ENCODE results near the gene WDR81.
A peak's percentile ranks its signal among the peaks of the same experiment; 100 is the strongest.
"Not testable (repeated sequence)": the region's sequence is repeated elsewhere in the genome, so short reads cannot be mapped to it uniquely, and the experiment has no call there.

Gene WDR81

GRCh38 chr17:1754430-1755112, 30.1 kb downstream of the WDR81 start:
- DNase-seq (ENCODE audit: low spot score): no peak

GRCh38 chr17:1755252-1755826, 30.8 kb downstream of the WDR81 start:
- no peak for DNase-seq (ENCODE audit: low spot score)

DNA sequence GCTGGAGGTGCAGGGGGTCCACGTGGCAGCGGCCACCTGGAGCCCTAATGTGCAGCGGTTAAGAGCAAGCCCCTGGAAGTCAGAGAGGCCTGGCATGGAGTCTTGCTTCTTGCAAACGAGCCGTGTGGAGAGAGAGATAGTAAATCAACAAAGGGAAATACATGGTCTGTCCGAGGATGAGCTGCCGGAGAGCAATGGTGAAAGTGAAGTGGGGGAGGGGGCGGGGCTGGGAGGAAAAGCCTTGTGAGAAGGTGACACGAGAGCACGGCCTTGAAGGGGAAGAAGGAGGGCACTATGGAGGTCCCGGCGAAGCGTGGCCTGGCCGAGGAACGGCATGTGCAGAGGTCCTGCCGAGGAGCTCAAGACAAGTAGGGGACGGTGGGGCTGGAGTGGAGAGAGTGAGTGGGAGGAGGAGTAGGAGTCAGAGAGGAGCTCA, 31.3 kb downstream of the WDR81 start:
- DNase-seq (ENCODE audit: low spot score): no peak

GRCh38 chr17:1758807-1759206, 34.3 kb downstream of the WDR81 start:
- no peak for DNase-seq (ENCODE audit: low spot score)

- DNase-seq (ENCODE audit: low spot score): no peak
Measured at GRCh38 chr17:1759529-1759928, 35.0 kb downstream of the WDR81 start.

DNA sequence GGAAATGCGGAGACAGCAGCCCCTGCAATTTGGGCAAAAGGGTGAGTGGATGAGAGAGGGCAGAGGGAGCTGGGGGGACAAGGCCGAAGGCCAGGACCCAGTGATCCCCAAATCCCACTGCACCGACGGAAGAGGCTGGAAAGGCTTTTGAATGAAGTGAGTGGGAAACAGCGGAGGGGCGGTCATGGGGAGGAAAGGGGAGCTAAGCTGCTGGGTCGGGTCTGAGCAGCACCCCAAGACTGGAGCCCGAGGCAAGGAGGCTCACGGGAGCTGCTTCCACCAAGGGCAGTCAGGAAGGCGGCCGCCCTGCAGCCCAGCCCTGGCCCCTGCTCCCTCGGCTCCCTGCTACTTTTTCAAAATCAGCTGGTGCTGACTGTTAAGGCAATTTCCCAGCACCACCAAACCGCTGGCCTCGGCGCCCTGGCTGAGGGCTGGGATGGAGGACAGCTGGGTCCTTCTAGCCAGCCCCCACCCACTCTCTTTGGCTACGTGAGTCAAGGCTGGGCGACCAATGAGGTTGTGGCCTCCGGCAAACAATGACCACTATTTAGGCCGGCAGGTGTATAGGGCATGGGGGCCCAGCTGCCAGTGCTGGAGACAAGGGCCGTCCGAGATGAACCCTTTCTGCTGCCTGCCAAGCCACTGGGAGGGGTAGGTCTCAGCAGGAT, 37.9 kb downstream of the WDR81 start:
- peak; percentile 47 for DNase-seq (ENCODE audit: low spot score)

DNA sequence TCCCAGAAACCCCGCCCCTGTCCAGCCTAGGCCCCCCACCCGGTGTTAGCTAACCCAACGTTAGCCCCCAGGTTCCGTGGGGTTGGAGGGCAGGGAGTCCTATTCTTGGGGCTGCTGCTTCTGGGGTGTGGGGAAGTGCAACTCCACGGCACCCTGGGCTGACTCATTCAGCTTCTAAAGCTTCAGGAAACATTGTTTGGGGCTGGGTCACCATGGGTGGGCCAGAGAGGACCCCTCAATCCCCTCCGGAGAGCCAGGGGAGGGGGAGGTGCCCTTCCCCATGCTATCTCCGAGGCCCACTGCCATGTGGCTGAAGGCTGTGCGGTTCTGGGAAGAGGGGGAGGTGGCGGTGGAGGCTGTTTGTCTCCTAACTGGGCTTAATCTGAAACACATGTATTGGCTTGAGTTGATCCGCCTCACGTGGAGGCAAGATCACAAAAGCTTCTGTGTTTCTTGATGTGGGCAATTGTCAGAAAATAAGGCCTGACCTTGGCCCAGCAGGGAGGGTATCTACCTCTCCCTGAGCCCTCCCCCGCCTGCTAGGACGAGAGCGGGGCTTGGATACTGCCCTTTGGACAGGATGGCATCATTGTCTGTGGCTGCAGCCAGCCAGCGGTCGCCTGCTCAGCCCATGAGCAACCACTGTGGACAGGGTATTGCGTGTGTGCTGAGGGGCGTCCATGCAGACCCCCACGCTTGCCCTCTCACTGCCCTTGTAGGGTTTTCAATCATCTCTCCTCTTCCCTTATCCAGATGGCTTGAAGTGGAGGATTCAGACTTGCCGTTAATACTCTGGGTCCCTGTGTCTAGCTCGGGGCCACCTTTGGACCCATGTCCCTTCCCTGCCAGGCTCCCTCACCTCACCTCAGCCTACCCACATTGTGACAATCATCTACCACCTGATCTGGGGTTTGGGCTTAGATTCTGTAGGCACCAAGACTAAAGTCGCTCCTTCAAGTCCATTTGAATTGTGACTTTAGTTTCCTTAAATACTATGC, 38.7 kb downstream of the WDR81 start:
- DNase-seq (ENCODE audit: low spot score): peak; percentile 74

DNA sequence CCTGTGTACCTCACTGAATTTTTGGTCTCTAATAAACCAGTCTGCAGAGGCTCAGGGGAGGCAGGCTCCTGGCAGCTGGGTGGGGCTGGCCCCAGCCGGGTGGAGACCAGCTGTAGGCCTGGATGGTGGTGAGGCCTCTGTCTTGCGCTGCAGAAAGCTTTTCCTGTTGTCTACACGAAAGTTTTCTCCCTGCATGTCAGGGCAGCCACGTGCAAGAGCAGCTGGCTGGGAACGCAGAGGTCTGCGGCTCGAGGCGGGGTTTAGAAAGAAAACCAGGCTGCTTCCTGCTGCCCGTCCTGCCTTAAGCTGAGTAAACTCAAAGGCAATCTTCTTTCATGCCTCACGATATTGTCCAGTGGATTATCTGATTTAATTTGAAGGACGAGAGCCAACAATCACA, 39.8 kb downstream of the WDR81 start:
- peak; percentile 84 for DNase-seq (ENCODE audit: low spot score)

GRCh38 chr17:1764705-1765104, 40.2 kb downstream of the WDR81 start:
- DNase-seq (ENCODE audit: low spot score): not testable (repeated sequence)

DNA sequence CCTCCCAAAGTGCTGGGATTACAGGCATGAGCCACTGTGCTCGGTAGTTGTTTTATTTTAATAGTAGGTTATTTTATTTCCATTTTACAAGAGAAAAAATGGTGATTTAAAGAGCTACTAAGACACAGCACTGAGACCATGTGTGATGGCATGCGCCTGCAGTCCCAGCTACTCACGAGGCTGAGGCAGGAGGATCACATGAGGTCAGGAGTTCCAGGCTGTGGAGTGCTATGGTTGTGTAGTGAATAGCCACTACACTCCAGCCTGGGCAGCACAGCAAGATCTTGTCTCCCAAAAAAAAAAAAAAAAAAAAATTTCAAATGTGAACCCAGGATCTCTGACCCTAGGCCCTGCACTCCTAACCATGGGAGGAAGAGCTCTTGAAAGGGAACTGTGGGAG, 41.1 kb downstream of the WDR81 start:
- no peak for DNase-seq (ENCODE audit: low spot score)

DNA sequence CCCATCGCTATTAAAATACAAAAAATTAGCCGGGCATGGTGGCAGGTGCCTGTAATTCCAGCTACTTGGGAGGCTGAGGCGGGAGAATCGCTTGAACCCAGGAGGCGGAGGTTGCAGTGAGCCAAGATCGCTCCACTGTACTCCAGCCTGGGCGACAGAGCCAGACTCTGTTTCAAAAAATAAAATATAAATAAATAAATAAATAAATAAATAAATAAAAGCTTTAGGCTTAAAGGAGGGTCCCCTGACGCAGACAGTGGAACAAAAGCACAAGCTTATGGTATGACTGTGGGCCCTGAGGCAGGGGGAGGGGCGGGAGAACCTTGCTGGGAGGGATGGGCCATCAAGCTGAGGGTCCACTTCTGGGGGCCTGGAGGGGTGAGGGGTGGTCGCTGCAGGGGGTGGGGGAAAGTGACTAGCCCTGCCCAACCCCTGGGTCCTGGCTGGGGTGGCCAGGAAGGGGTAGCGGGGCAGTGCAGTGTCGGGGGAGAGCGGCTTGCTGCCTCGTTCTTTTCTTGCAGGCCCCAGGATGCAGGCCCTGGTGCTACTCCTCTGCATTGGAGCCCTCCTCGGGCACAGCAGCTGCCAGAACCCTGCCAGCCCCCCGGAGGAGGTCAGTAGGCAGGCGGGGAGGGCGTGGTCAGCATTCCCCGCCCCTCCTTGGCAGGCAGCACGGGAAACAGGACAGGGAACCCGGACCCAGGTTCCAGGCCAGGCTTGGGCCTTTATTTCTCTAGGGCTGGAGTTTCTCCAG, 42.1 kb downstream of the WDR81 start:
- no peak for DNase-seq (ENCODE audit: low spot score)

DNA sequence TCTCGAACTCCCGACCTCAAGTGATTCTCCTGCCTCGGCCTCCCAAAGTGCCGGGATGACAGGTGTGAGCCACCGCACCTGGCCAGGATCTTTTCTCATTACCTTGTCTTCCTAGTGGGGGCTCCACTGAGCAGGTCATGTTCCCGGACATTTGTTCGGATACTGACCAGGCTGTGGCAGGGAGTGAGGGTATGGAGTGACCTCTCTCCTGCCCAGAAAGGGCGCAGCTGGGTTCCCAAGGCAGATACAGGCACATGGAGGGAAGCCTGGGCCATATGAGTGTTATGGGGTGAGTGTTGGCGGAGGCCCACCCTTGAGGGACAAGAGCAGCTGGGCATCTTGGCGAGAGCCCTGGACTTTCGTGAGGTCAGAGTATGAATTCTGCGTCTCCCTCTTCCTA, 42.9 kb downstream of the WDR81 start:
- DNase-seq (ENCODE audit: low spot score): no peak

DNA sequence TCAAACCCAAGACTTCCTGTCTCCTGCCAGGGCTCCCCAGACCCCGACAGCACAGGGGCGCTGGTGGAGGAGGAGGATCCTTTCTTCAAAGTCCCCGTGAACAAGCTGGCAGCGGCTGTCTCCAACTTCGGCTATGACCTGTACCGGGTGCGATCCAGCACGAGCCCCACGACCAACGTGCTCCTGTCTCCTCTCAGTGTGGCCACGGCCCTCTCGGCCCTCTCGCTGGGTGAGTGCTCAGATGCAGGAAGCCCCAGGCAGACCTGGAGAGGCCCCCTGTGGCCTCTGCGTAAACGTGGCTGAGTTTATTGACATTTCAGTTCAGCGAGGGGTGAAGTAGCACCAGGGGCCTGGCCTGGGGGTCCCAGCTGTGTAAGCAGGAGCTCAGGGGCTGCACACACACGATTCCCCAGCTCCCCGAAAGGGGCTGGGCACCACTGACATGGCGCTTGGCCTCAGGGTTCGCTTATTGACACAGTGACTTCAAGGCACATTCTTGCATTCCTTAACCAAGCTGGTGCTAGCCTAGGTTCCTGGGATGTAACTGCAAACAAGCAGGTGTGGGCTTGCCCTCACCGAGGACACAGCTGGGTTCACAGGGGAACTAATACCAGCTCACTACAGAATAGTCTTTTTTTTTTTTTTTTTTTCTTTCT, 45.4 kb downstream of the WDR81 start:
- no peak for DNase-seq (ENCODE audit: low spot score)

- not testable (repeated sequence) for DNase-seq (ENCODE audit: low spot score)
Measured at GRCh38 chr17:1773000-1773695, 48.6 kb downstream of the WDR81 start.

GRCh38 chr17:1773696-1774181, 49.2 kb downstream of the WDR81 start:
- no peak for DNase-seq (ENCODE audit: low spot score)

DNA sequence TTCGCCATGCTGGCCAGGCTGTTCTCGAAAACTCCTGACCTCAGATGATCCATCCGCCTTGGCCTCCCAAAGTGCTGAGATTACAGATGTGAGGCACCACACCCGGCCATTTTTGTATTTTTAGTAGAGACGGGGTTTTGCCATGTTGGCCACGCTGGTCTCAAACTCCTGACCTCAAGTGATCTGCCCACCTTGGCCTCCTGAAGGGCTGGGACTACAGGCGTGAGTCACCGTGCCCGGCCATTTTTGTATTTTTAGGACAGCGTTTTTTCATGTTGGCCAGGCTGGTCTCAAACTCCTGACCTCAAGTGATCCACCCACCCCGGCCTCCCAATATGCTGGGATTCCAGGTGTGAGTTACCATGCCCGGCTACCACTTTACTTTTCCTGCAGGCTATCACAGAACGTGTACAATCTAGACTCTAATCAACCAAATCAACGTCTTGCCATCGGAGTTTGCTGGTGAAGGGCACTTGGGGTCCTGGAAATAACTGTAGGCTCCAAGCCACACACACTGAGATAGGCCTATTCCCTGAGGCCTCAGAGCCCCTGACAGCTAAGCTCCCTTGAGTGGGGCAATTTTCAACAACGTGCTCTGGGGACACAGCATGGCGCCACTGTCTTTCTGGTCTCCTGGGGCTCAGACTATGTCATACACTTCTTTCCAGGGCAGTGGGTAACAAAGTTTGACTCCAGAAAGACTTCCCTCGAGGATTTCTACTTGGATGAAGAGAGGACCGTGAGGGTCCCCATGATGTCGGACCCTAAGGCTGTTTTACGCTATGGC, 50.1 kb downstream of the WDR81 start:
- no peak for DNase-seq (ENCODE audit: low spot score)

- no peak for DNase-seq (ENCODE audit: low spot score)
Measured at GRCh38 chr17:1776328-1776727, 51.8 kb downstream of the WDR81 start.

DNA sequence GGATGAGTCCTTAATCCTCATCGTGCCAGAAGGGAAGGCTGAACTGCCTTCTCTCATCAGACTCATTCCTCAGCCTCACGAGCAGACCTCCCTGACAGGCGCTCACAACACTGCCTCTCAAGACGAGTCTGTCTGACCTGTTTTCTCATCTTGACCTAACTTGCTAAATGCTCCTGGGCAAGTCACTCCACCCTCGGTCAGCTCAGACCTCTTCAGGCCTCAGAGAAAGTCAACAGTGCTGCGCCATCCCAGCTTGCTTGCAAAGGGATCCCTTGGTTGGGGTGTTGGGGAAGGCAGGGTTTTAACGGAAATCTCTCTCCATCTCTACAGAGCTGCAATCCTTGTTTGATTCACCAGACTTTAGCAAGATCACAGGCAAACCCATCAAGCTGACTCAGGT, 52.4 kb downstream of the WDR81 start:
- DNase-seq (ENCODE audit: low spot score): no peak

- DNase-seq (ENCODE audit: low spot score): peak; percentile 89
Measured at GRCh38 chr17:1779571-1780131, 55.1 kb downstream of the WDR81 start.
